IPS DF 4.7 (cell line): ENCODE results near the gene DDX19B.
"Not testable (repeated sequence)": the region's sequence is repeated elsewhere in the genome, so short reads cannot be mapped to it uniquely, and the experiment has no call there.

Experiments
- DNase-seq: peaks from one replicate; pipeline ENCODE4 v3.0.0-alpha.2; 2013; ENCODE audit warnings: low spot score; ENCODE audit errors: extremely low read depth

DDX19B gene

DNA sequence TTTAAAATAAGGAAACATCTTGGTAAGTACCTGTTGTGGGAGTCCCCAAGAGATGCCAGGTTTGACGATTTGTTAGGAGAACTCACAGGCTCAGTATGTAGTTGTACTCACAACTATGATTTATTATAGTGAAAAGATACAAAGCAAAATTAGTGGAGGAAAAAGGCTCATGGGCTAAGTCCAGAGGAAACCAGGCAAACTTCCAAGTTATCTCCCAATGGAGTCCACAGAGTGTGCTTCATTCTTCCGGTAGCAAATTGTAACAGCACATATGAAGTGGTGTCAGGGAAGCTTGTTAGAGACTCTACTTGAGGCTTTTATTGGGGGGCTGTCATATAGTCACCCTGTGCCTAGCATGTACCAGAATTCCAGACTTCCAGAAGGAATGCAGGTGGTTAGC lies 50.0 kb downstream of the DDX19B start:
- no peak for DNase-seq

DNA sequence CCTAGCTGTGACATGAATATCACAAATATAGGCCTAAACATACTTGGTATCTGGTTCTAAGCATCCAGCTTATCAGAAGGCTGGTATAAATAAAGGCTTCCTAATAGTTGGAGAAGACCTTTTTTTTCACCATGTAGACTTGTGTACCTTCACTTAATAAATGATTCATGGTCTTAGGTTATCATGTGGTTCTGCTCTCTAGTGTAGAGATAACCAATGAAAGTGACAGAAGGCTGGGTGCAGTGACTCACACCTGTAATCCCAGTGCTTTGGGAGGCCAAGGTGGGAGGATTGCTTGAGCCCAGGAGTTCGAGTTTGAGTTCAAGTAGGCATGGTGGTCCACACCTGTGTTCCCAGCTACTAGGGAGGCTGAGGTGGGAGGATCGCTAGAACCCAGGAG lies 50.8 kb downstream of the DDX19B start:
- no peak for DNase-seq

DNA sequence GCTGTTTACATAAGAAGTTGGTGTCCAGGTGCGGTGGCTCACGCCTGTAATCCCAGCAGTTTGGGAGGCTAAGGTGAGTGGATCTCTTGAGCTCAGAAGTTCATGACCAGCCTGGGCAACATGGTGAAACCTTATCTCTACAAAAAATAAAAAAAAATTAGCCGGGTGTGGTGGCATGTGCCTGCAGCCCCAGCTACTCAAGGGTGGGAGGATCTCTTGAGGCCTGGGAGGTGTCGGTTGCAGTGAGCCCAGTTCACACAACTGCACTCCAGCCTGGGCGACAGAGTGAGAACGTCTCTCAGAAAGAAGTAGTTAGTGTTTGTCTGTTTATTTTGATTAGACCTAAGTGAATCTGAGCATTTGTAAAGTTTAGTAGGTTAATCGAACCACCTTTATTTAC lies 60.6 kb downstream of the DDX19B start:
- no peak for DNase-seq

GRCh38 chr16:70364399-70364798 lies 65.4 kb downstream of the DDX19B start:
- DNase-seq: no peak

DNA sequence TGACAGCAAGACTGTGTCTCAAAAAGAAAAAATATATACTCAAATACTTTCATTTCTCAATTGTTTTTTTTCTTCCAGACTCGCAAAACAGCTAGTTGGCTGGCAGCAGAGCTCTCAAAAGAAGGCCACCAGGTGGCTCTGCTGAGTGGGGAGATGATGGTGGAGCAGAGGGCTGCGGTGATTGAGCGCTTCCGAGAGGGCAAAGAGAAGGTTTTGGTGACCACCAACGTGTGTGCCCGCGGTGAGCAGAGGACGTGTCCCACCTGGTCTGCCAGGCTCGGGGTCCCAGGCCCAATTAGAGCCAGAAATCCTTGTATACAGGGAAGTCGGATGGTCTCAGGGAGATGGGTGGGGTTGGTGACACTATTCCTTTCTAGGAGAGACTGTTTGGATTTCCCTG lies 71.2 kb downstream of the DDX19B start:
- DNase-seq: not testable (repeated sequence)

GRCh38 chr16:70370924-70371323 lies 71.9 kb downstream of the DDX19B start:
- no peak for DNase-seq

DNA sequence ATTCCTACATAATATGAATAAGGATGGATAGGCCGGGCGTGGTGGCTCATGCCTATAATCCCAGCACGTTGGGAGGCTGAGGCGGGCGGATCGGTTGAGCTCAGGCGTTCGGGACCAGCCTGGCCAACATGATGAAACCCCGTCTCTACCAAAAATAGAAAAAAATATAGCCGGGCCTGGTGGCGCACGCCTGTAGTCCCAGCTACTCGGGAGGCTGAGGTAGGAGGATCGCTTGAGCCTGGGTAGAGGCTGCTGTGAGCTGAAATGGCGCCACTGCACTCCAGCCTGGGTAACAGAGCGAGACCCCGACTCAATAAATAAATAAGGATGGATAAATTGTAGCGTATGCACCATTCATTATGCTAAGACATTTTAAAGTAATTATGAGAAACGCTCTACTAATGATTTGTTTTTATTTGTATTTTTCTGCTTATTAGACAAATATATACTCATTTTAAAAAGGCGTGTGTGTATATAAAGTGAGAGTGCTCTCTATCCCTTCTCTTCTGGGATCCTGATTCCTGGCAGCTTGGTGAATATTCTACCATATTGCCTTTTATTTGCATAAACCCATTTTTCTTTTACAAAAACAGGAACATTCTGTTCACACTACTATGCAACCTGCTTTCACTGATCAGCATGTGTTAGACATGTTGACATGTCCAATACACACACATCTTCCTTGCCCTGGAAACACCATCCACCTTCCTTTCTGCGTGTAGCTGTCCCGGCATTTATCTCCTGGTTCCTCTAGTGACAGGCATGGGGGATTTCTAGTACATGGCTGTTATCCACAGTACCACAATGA lies 74.1 kb downstream of the DDX19B start:
- no peak for DNase-seq

DNA sequence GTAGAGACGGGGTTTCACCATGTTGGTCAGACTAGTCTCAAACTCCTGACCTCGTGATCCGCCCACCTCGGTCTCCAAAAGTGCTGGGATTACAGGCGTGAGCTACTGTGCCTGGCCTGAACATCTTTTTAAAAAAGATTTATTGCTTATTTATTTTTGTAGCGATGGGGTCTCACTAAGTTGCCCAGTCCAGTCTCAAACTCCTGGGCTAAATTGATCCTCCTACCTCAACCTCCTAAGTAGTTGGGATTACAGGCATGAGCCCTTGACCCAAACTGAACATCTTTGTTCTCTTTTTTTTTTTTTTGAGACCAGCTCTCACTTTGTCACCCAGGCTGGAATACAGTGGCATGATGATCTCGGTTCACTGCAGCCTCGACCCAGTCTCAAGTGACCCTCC lies 75.2 kb downstream of the DDX19B start:
- DNase-seq: no peak

GRCh38 chr16:70375636-70376611 lies 76.9 kb downstream of the DDX19B start:
- DNase-seq: no peak

DNA sequence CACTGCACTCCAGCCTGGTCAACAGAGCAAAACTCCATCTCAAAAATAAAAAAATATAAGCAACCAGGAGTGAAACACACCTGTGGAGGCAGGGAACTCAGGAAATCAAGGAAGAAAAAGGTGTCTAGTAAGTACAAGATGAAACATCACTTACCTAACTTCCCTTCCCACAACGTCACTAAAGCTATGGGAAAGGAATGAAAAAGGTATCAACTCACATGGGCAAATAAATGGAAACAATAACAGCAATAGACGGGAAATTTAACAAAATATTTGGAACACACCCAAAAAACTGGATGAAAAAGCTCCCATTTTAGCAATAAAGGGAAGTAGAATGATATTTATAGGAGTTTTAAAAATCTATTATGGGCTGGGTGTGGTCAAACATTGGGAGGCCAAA lies 78.8 kb downstream of the DDX19B start:
- DNase-seq: no peak

DNA sequence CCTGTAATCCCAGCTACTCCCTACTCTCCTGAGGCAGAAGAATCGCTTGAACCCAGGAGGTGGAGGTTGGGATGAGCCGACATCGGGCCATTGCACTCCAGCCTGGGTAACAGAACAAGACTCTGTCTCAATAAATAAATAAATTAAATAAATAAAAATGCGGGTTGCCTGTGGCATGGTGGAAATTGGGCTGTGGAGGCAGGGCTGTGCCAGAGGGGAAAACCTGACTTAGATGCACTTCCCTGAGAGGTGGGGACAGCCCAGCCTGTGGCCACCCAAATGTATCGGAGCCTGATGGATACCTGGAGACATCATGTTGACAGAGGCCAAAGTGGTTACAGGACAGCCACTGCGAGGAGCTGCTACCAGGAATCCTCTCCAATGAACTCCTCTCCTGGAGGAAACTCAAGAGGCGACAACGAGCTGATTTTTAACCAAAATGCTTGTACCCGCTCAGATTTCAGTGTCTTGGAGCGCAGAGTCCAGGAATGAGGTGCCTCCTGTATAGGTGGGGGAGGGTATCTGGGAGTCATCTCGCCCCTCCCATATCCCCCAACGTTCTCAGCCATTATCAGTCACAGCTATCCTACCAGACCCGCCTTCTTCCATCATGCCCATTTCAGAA lies 80.0 kb downstream of the DDX19B start:
- no peak for DNase-seq

DNA sequence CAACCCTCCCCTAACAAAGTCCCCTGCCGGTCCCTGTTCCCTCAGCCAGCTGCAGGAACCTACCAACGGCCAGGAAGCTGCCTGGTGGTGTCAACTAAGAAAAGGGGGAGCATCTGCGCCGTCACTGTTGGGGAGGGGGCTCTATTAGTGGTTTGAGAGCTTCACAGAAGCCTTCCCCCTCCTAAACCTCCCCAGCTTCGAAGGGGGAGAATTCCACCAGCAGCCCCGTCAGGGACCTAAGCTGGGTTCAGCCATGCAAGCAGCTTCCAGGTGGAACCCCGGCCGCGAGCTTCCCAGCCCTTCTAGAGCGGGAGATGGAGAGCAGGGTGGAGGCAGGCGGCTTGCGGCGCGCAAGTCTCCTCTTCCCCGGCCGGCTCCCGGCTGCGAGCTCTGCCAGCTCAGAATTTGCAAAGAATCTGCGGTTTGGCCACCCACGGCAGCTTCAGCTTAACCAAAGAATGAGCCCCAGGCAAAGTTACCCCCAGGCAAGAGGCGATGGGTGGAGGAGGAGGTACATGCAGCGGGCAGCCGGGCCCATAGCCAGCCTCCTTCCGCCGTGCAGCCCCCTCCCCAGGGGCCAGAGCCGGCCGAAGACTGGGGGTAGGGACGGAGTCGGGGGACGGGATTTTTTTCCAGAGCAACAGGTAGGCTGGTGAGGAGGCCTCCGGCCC lies 81.4 kb downstream of the DDX19B start:
- DNase-seq: no peak

GRCh38 chr16:70380919-70381603 lies 82.1 kb downstream of the DDX19B start:
- peak; percentile 94 for DNase-seq

DNA sequence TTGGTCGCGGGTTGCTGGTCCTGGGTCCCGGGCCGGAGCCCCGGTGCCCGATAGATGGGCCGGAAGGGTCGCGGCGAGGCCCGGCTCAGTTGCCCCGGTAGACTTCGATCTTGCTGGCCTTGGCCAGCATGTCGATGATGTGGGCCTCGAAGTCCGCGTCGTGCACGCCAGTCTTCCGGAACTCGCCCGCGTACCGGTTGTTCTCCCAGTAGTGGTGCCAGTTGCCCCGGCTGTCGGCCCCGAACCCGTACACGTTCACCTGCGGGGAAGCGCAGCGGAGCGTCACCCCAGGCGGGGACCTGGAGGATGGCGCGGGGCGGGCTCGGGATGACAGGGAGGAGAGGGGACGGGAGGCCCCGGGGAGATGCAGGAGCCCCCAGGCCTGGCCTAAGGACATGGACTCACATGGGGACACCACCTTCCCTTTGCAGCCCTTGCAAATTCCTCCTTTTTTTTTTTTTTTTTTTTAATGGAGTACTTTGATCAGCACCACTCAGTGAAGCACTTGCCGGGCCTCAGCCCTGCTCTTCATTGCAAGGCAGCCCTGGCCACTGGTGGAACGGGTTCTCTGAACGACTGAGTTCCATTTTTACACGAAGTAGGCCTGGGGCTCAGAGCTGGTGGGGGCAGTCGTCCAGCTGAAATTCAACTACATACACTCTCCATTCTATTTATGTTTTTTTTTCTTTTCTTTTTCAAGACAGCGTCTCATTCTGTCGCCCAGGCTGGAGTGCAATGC lies 82.8 kb downstream of the DDX19B start:
- DNase-seq: no peak

- DNase-seq: no peak
Observed at GRCh38 chr16:70383421-70383960, 84.5 kb downstream of the DDX19B start.
